ENCODE results near the gene EFS.

GRCh38 chr14:23396126-23396525, 31.2 kb upstream of the EFS start:
- TF ChIP-seq CTCF (conservative IDR thresholded peaks at IDR 0.05) (no peak), ZFX (IDR thresholded peaks at IDR 0.05) (no peak)

Data from C4-2B (cell line).